A673 (cell line): ENCODE data around the gene PLP1.

ENCODE experiments used
- CTCF ChIP-seq: fragments of 300-800, 200-600 bp; sonication (generic); conservative IDR thresholded peaks from 2 replicates; pipeline ENCODE4 v1.5.1; 2017; ENCODE audit warnings: low read depth, mild to moderate bottlenecking, antibody characterized with exemption, low read length, moderate library complexity, mixed read lengths
- EZH2 ChIP-seq: fragments of 200-600 bp; sonication (generic); IDR thresholded peaks from 2 replicates; pipeline ENCODE4 v1.6.1; 2017; ENCODE audit warnings: borderline replicate concordance, low read depth, mild to moderate bottlenecking, mixed read lengths, antibody characterized with exemption, low read length; ENCODE audit not compliant: poor library complexity, severe bottlenecking

GRCh38 chrX:103794119-103794518 is 17.5 kb downstream of the PLP1 start:
- TF ChIP-seq CTCF, result no peak
- no peak for TF ChIP-seq EZH2
